Right kidney (tissue), 1 donor: ENCODE results near the gene KCNH2.
A peak's percentile ranks its signal among the peaks of the same experiment; 100 is the strongest.
"Not testable (repeated sequence)": the region's sequence is repeated elsewhere in the genome, so short reads cannot be mapped to it uniquely, and the experiment has no call there.

Source experiments
- DNase-seq: peaks from one replicate; pipeline ENCODE4 v3.0.0-alpha.2; 2016

KCNH2 gene

DNA sequence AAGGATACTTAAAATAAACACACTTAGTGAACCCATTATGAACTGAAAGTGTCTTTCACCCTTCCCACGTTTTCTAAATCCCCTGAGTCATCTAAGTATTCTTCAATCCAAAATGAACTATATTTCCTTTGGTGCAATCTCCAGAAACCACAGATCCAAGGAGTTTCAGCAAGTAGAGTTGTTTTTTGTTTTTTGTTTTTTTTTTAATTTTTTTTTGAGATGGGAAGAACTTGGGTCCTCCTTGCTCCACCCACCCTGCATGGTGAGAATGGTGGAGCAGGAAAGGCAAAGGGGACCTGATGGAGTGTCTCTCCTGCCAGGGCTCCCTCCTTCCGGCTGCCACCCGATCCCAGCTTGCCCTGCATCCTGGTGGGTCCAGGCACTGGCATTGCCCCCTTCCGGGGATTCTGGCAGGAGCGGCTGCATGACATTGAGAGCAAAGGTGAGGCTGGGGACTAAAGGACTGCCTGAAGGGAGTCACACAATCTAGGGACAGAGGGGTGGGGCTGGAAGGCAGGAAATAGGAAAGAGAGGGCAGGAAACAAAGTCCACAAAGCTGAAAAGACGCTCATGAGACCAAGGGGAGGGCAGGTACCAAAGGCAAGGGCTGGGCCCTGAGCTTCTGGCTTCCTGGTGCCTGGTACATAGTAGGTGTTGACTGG lies 34.0 kb upstream of the KCNH2 start:
- no peak for DNase-seq

DNA sequence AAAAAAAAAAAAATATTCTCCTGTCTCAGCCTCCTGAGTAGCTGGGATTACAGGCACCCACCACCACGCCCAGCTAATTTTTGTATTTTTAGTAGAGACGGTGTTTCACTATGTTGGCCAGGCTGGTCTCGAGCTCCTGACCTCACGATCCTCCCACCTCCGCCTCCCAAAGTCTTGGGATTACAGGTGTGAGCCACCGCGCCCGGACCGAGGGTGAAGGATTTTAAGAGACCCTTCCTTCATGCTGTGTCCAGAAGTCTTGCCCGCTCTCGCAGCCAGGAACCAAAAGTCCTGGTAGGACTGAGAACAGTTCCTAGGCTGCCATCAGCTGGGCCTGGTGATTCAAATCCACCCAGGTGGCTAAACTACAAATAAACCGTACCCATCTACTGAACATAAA lies 33.5 kb upstream of the KCNH2 start:
- not testable (repeated sequence) for DNase-seq

DNA sequence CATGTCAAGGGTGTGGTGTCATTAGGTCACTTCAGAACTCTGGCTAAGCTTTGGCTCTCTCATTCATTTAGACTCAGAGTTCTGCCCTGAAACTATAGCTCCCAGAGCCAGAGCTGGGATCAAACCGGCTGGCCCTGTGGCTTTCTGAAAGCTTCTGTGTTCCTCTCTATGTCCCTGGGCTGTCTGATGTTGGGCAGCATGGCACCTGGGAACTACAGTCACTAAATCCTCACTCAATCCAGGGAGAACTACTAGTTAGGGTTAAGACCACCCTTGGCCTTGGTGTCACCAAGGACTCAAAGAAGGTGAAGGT lies 32.9 kb upstream of the KCNH2 start:
- no peak for DNase-seq

DNA sequence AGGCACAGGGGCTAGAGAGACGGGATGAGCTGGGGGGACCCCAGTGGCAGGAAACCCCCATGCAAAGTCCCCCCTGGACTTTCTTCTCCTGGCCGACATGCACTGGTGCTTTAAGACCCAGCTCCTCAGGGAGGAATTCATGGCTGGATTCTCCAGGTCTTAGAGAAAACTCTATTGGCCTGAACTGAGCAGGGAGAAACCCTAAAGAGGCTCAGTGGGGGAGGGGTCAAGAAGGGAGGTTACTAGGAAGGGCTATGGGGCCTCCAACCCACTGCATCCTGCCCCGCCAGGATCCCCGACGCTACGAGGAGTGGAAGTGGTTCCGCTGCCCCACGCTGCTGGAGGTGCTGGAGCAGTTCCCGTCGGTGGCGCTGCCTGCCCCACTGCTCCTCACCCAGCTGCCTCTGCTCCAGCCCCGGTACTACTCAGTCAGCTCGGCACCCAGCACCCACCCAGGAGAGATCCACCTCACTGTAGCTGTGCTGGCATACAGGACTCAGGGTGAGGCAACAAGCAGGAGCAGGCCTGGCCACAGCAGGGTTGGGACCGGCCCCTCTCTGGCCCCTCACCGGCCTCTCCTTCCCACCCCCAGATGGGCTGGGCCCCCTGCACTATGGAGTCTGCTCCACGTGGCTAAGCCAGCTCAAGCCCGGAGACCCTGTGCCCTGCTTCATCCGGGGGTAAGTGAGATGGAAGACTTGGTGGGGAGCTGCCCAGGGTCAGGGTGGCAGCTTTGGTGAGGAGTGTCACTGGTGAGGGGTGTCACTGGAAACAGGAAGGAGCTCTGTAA lies 32.4 kb upstream of the KCNH2 start:
- peak; percentile 56 for DNase-seq

DNA sequence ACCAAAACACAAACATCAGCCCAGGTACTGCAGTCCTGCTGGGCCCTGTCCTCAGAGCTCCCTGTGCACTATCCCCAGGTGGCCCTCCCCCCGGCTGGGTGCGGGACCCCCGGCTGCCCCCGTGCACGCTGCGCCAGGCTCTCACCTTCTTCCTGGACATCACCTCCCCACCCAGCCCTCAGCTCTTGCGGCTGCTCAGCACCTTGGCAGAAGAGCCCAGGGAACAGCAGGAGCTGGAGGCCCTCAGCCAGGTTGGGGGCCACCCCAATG lies 31.9 kb upstream of the KCNH2 start:
- DNase-seq: no peak

DNA sequence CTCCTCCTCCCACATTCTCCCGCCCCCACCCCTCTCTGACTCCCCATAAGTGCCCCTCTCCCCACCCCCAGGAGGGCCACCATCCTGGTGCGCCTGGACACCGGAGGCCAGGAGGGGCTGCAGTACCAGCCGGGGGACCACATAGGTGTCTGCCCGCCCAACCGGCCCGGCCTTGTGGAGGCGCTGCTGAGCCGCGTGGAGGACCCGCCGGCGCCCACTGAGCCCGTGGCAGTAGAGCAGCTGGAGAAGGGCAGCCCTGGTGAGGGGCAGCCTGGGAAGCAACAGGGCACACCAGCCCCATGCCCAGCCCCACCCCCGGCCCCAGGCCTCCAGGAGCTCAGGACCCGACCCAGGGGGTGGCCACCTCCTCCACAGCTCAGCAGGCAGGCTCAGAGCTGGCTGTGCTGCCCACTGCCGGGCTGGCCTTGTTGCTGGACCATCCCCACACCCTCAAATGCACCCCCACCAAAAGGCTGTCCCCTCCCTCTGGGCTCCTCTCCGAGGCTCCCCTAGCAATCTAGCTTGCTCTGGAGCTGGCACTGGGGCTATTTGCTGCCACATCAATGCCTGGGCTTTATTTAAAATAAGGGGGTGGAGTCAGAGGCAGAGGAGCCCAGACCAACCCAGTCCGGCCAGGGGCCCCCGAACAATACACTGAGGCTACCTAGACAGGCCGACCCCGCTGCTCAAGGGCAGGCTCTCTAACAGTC lies 31.4 kb upstream of the KCNH2 start:
- DNase-seq: no peak

DNA sequence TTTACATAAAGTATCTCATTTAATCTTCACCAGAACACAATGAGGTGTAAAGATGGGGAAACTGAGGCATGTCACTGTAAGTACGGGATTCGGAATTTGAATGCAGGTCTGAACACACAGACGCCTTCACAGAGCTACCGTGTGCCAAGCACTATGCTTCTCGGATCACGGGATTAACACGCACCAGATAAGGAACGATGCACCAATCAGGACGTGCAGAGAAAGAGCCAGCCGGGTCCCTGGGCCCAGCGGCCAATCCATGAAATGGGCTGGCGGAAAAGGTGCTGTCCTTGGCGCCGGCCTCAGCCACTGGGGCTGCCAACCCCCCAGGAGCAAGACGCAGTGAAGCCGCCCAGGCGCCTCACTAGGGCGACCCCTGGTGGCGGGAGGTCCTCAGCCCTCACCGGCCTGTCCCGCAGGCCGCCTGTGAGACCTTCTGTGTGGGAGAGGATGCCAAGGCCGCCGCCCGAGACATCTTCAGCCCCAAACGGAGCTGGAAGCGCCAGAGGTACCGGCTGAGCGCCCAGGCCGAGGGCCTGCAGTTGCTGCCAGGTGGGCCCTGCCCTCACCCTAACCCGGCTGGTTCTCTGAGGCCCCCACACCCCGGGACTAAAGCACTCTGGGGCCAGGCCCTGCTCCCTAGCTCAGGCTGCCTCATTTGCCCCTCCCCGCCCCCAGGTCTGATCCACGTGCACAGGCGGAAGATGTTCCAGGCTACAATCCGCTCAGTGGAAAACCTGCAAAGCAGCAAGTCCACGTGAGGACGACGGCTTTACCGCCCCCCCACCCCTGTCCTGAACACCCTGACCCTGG lies 30.6 kb upstream of the KCNH2 start:
- peak; percentile 54 for DNase-seq

DNA sequence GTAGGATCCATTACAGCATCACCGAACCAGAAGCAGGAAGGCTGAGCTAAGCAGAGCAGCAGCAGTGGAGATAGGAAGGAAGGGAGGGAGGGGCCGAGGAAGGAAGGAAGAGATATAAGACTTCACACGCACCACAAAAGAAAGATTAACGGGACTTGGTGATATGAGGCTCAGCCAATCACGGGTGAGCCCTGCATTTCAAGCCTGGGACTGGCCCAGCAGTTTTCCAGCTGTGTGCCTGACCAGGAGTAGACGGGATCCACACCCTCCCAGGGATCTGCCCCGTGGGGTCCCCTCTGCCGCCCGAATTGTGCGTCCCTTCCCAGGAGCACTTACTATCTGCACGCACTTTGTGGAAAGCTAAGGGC lies 30.0 kb upstream of the KCNH2 start:
- no peak for DNase-seq

DNA sequence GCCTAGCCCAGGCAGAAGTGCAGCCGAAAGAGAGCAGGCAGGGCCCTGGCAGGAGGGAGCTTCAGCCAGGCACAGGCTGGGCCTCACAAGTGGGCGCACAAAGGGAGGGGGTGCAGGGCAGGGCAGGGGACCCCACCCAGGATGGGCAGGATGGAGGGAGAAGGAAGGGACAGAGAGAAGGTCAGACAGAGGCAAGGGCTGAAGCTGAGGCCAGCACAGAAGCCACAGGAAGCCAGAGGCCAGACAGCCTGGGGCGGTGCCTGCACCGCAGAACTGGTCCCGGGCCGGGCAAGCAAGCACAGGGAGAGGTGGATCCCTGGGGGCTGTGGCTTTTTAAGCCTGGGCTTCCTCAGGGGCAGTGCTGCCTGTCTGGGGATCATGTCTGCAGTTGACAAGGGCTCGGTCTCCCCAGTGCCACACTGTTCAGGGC lies 29.4 kb upstream of the KCNH2 start:
- no peak for DNase-seq

DNA sequence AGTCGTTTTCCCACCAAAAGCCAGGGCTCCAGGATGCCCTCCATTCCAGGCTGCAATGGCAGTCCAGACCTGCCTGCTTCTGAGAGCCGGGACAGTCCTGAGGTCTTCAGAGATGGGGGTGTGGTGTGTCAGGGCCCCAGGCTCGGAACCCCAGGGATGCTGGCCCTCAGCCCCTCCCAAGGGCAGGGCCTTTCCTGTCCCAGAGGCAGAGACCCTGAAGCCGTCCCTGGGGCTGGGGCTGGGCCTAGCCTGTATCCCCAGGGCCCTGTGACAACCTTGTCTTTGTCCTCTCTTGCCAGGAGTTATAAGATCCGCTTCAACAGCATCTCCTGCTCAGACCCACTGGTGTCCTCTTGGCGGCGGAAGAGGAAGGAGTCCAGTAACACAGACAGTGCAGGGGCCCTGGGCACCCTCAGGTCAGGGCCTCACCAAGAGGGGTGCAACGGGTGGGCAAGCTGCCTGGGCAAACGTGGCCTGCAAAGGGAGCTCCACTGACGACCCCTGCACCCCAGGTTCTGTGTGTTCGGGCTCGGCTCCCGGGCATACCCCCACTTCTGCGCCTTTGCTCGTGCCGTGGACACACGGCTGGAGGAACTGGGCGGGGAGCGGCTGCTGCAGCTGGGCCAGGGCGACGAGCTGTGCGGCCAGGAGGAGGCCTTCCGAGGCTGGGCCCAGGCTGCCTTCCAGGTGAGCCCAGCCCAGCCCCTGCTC lies 28.6 kb upstream of the KCNH2 start:
- DNase-seq: no peak

DNA sequence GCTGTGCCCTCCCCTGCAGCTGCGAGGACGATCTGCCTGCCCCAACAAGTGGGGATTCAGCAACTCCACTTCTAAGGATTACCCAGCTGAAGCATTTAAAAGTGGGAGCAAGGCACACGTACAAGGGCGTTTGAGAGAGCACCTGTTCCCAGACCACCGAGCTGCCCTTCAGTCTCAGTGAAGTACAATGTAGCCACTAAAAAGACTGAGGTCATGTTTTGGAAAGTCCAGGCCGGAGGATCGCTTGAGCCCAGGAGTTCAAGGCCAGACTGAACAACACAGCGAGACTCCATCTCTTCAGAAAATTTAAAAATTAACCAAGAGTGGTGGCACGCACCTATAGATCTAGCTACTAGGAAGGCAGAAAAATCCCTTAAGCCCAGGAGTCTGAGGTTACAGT lies 27.4 kb upstream of the KCNH2 start:
- no peak for DNase-seq

DNA sequence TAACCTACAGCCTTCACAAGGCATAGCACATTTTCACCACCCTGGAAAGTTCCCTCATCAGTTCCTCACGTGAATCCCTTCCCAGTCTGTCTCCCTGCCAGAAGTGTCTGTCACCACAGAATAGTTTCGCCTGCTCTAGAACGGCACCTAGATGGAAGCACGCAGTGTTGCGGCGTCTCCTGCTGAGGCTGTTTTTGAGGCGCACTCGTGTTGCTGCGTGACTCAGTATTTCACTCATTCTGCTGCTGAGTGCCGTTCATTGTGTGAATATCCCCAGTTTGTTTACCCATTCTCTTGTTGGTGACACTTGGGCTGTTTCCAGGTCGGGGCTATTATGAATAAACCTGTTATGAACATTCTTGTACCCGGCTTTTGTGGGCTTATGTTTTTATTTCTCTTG lies 25.5 kb upstream of the KCNH2 start:
- DNase-seq: no peak

DNA sequence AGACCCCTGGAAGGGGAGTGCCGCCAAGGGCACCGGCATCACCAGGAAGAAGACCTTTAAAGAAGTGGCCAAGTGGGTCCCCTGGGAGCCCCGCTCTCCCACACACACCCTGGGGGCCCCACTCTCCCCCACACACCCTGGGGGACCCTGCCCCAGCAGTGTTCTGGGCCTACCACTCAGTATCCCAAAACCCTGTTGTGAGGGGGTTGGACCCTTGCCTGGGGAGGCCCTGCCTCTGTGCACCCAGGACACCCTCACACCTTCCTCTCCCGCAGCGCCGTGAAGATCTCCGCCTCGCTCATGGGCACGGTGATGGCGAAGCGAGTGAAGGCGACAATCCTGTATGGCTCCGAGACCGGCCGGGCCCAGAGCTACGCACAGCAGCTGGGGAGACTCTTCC lies 23.4 kb upstream of the KCNH2 start:
- DNase-seq: no peak

DNA sequence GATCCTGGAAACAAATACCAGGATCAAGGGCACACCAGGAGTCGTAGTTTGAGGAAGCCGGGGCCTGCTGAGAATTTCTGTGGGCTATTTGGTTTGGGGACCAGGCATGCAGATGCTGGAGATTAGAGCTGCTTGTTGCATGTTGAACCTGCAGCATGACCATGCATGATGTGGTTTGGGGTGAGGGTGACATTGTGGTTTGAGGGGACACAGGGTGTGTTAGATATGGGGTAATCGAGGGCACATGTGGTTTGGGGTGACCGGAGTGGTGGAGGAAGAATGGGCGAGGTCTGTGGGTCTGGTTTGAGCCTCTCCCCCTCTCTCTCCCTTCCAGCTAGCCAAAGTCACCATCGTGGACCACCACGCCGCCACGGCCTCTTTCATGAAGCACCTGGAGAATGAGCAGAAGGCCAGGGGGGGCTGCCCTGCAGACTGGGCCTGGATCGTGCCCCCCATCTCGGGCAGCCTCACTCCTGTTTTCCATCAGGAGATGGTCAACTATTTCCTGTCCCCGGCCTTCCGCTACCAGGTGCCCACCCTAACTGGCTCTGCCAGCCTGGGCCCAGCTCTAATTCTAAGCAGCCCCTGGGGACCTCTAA lies 22.9 kb upstream of the KCNH2 start:
- DNase-seq: no peak

DNA sequence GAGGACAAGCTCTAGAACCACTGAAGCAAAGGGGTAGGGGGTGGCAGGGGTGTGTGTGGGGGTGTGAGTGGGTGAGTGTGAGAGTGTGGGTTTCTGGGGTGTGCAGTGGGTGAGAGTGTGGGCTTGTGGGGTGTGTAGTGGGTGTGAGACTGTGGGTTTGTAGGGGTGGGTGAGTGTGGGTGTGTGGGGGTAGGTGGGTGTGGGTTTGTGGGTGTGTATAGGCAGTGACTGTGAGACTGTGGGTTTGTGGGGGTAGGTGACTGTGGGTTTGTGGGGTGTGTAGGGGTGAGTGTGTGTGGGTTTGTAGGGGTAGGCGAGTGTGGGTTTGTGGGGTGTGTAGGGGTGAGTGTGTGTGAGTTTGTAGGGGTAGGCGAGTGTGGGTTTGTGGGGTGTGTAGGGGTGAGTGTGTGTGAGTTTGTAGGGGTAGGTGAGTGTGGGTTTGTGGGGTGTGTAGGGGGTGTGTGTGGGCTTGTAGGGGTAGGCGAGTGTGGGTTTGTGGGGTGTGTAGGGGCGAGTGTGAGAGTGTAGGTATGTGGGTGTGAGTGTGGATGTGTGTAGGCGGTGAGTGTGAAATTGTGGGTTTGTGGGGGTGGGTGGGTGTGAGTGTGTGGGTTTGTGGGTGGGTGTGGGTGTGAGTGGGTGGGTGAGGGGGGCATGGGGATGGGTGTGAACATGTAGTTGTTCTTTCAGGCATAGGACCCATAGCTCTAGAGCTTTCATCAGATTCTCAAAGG lies 21.5 kb upstream of the KCNH2 start:
- DNase-seq: no peak

DNA sequence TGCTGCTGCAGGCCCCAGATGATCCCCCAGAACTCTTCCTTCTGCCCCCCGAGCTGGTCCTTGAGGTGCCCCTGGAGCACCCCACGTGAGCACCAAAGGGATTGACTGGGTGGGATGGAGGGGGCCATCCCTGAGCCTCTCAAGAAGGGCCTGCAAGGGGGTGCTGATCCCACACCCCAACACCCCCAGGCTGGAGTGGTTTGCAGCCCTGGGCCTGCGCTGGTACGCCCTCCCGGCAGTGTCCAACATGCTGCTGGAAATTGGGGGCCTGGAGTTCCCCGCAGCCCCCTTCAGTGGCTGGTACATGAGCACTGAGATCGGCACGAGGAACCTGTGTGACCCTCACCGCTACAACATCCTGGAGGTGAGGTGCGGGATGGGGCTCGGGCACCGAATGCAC lies 20.9 kb upstream of the KCNH2 start:
- no peak for DNase-seq

DNA sequence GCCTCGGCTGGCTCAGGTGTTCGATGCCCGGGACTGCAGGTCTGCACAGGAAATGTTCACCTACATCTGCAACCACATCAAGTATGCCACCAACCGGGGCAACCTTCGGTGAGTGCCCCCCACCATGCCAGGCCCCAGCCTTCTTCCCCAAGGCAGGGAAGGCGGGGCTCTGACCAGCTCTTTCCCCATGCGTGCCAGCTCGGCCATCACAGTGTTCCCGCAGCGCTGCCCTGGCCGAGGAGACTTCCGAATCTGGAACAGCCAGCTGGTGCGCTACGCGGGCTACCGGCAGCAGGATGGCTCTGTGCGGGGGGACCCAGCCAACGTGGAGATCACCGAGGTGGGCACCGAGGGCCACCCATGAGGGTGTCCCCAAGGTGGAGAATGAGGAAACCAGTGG lies 20.2 kb upstream of the KCNH2 start:
- no peak for DNase-seq

DNA sequence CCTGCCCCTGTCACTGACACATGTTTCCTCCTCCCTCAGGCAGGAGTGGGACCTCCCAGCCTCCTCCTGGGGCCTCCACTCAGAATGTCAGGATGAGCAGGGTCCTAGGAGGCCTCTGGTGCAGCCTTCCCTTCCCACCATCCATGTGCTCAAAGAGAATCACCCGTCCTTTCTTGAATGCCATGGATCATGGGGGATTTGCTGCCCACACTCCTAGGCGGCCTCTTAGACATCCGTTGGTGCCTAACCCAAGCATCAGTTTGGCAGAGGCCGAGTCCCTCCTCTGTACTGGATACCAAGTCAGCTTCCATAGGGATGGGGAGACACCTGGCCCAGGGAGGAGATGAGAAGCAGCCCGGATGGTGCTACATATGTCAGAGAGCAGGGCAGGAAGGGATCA lies 19.7 kb upstream of the KCNH2 start:
- no peak for DNase-seq

DNA sequence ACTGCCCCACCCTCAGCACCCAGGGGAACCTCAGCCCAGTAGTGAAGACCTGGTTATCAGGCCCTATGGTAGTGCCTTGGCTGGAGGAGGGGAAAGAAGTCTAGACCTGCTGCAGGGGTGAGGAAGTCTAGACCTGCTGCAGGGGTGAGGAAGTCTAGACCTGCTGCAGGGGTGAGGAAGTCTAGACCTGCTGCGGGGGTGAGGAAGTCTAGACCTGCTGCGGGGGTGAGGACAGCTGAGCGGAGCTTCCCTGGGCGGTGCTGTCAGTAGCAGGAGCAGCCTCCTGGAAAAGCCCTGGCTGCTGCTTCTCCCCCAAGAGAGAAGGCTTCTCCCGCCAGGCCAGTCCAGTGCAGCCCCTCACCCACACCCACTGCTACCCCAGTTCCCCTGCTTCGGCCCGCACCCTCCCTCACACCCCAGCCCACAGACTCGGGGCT lies 19.0 kb upstream of the KCNH2 start:
- DNase-seq: no peak

DNA sequence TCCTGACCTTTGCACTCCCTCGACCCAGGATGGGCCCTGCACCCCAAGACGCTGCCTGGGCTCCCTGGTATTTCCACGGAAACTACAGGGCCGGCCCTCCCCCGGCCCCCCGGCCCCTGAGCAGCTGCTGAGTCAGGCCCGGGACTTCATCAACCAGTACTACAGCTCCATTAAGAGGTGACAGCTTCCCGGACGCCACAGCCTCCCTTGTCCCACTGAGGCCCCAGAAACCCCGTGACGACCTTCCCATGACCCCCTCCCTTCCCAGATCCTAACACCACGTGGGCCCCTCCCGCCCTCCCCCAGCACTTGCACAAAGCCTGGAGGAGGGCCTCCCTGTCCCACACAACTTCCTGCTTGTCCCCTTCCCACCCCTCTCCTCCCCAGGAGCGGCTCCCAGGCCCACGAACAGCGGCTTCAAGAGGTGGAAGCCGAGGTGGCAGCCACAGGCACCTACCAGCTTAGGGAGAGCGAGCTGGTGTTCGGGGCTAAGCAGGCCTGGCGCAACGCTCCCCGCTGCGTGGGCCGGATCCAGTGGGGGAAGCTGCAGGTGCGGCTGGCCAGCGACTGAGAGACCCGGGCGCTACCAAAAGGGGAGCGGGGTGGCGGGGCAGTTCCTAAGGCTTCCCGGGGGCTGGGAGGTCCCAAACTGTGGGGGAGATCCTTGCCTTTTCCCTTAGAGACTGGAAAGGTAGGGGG lies 18.4 kb upstream of the KCNH2 start:
- DNase-seq: no peak
